Activated T-cell treated with anti-CD3 and anti-CD28 coated beads, Interleukin-2, amount 50 U/mL, for 4 hours (primary cell): ENCODE data around the gene PATL2. TPM values are rescaled to one million over a fixed set of nuclear protein-coding genes. Genes with fewer than 3 reads are reported as not detected.
"Not testable (repeated sequence)": the region's sequence is repeated elsewhere in the genome, so short reads cannot be mapped to it uniquely, and the experiment has no call there.

ENCODE experiments used
- ATAC-seq, 2 donors: fragments of 200-7000 bp; cut with Tn5 transposase; one replicate each; pipeline ENCODE4 v1.10.0; 2021
- DNase-seq: peaks from one replicate; pipeline ENCODE4 v3.0.0-alpha.2; 2020
- H3K27me3 Mint-ChIP-seq: one replicate; pipeline ENCODE4 v1.8.0; 2021; ENCODE audit warnings: low read depth, mixed read lengths
- H3K36me3 Mint-ChIP-seq: one replicate; pipeline ENCODE4 v1.8.0; 2022; ENCODE audit warnings: mixed read lengths; ENCODE audit not compliant: insufficient read depth
- H3K4me1 Mint-ChIP-seq: one replicate; pipeline ENCODE4 v1.8.0; 2021; ENCODE audit warnings: low read depth, mixed read lengths
- H3K4me3 Mint-ChIP-seq: one replicate; pipeline ENCODE4 v1.8.0; 2021; ENCODE audit warnings: mild to moderate bottlenecking, moderate library complexity, mixed read lengths
- H3K9me3 Mint-ChIP-seq: one replicate; pipeline ENCODE4 v1.8.0; 2021; ENCODE audit warnings: mixed read lengths
- total RNA-seq, 3 donors: library from RNA; stranded (reverse); gene quantifications; one replicate each; pipeline ENCODE4 v1.2.1, GENCODE V29; 2021

The PATL2 gene
- total RNA-seq, 3 donors from 2014 or later = 3.6 to 5.2 (median 3.9) TPM

GRCh38 chr15:44659056-44659455 lies 52.1 kb downstream of the PATL2 start:
- ATAC-seq = no peak
- DNase-seq = no peak
- Mint-ChIP-seq H3K9me3 (no peaks in the 10 kb centered on the region), H3K27me3 (no peaks in the 10 kb centered on the region), H3K4me1 (peaks cover 34% of the 10 kb centered on the region), H3K4me3 (no peak overlapping the region), H3K36me3 (peaks cover 29% of the 10 kb centered on the region)

GRCh38 chr15:44657378-44657777 lies 53.7 kb downstream of the PATL2 start:
- Mint-ChIP-seq H3K4me3 (no peak overlapping the region), H3K36me3 (peaks cover 33% of the 10 kb centered on the region), H3K4me1 (peaks cover 34% of the 10 kb centered on the region), H3K9me3 (no peaks in the 10 kb centered on the region), H3K27me3 (no peaks in the 10 kb centered on the region)
- ATAC-seq = no peak
- DNase-seq = no peak

- peaks cover 37% of the 10 kb centered on the region for H3K36me3 Mint-ChIP-seq
- ATAC-seq (no peak), DNase-seq (no peak)
- no peaks in the 10 kb centered on the region for H3K27me3 Mint-ChIP-seq
- H3K4me3 Mint-ChIP-seq = no peak overlapping the region
- H3K4me1 Mint-ChIP-seq = peaks cover 34% of the 10 kb centered on the region
- H3K9me3 Mint-ChIP-seq = no peaks in the 10 kb centered on the region
Measured at GRCh38 chr15:44656913-44657312, 54.2 kb downstream of the PATL2 start.

- no peaks in the 10 kb centered on the region for H3K9me3 Mint-ChIP-seq
- no peaks in the 10 kb centered on the region for H3K27me3 Mint-ChIP-seq
- peaks cover 41% of the 10 kb centered on the region for H3K36me3 Mint-ChIP-seq
- no peak overlapping the region for H3K4me3 Mint-ChIP-seq
- DNase-seq = no peak
- no peak for ATAC-seq
- H3K4me1 Mint-ChIP-seq = peaks cover 35% of the 10 kb centered on the region
Measured at GRCh38 chr15:44656298-44656697, 54.8 kb downstream of the PATL2 start.

- Mint-ChIP-seq H3K27me3 (no peaks in the 10 kb centered on the region), H3K9me3 (no peaks in the 10 kb centered on the region), H3K4me3 (no peak overlapping the region), H3K4me1 (peaks cover 28% of the 10 kb centered on the region), H3K36me3 (peaks cover 39% of the 10 kb centered on the region)
- DNase-seq = no peak
- no peak for ATAC-seq
Measured at GRCh38 chr15:44654858-44655257, 56.3 kb downstream of the PATL2 start.

GRCh38 chr15:44647637-44648036 lies 63.5 kb downstream of the PATL2 start:
- H3K27me3 Mint-ChIP-seq = no peaks in the 10 kb centered on the region
- DNase-seq = no peak
- H3K36me3 Mint-ChIP-seq = peaks cover 48% of the 10 kb centered on the region
- H3K4me3 Mint-ChIP-seq = no peak overlapping the region
- no peak for ATAC-seq
- peaks cover 31% of the 10 kb centered on the region for H3K4me1 Mint-ChIP-seq
- peaks cover 9% of the 10 kb centered on the region for H3K9me3 Mint-ChIP-seq

- Mint-ChIP-seq H3K4me1 (peaks cover 32% of the 10 kb centered on the region), H3K9me3 (peaks cover 9% of the 10 kb centered on the region), H3K27me3 (no peaks in the 10 kb centered on the region), H3K4me3 (no peak overlapping the region), H3K36me3 (peaks cover 45% of the 10 kb centered on the region)
- DNase-seq = no peak
- ATAC-seq = no peak
Measured at GRCh38 chr15:44647036-44647435, 64.1 kb downstream of the PATL2 start.

GRCh38 chr15:44646460-44646859 lies 64.7 kb downstream of the PATL2 start:
- Mint-ChIP-seq H3K4me1 (peaks cover 31% of the 10 kb centered on the region), H3K27me3 (no peaks in the 10 kb centered on the region), H3K36me3 (peaks cover 43% of the 10 kb centered on the region), H3K4me3 (no peak overlapping the region), H3K9me3 (peaks cover 9% of the 10 kb centered on the region)
- no peak for DNase-seq
- no peak for ATAC-seq

GRCh38 chr15:44641651-44642050 lies 69.5 kb downstream of the PATL2 start:
- ATAC-seq = no peak
- peaks cover 9% of the 10 kb centered on the region for H3K9me3 Mint-ChIP-seq
- H3K36me3 Mint-ChIP-seq = peaks cover 34% of the 10 kb centered on the region
- H3K27me3 Mint-ChIP-seq = no peaks in the 10 kb centered on the region
- H3K4me1 Mint-ChIP-seq = peaks cover 21% of the 10 kb centered on the region
- no peak overlapping the region for H3K4me3 Mint-ChIP-seq
- DNase-seq = no peak

GRCh38 chr15:44636976-44637375 lies 74.1 kb downstream of the PATL2 start:
- Mint-ChIP-seq H3K27me3 (no peaks in the 10 kb centered on the region), H3K4me3 (no peak overlapping the region), H3K36me3 (peaks cover 23% of the 10 kb centered on the region), H3K4me1 (peaks cover 17% of the 10 kb centered on the region), H3K9me3 (no peaks in the 10 kb centered on the region)
- ATAC-seq (no peak), DNase-seq (no peak)

- Mint-ChIP-seq H3K9me3 (no peaks in the 10 kb centered on the region), H3K4me1 (peaks cover 17% of the 10 kb centered on the region), H3K27me3 (no peaks in the 10 kb centered on the region), H3K36me3 (peaks cover 31% of the 10 kb centered on the region), H3K4me3 (peak overlapping the region; percentile 75)
- ATAC-seq (peak; percentile 58 to 61), DNase-seq (no peak)
Measured at GRCh38 chr15:44633603-44634002, 77.5 kb downstream of the PATL2 start.

GRCh38 chr15:44625286-44625685 lies 85.8 kb downstream of the PATL2 start:
- DNase-seq, H3K27me3 Mint-ChIP-seq, H3K9me3 Mint-ChIP-seq, ATAC-seq, H3K4me1 Mint-ChIP-seq, H3K4me3 Mint-ChIP-seq: not testable (repeated sequence)
- peaks cover 41% of the 10 kb centered on the region for H3K36me3 Mint-ChIP-seq

GRCh38 chr15:44623178-44623577 lies 87.9 kb downstream of the PATL2 start:
- no peak overlapping the region for H3K4me3 Mint-ChIP-seq
- H3K36me3 Mint-ChIP-seq = peaks cover 37% of the 10 kb centered on the region
- no peaks in the 10 kb centered on the region for H3K9me3 Mint-ChIP-seq
- ATAC-seq = no peak
- DNase-seq = no peak
- no peaks in the 10 kb centered on the region for H3K27me3 Mint-ChIP-seq
- peaks cover 4% of the 10 kb centered on the region for H3K4me1 Mint-ChIP-seq

GRCh38 chr15:44620081-44620480 lies 91.0 kb downstream of the PATL2 start:
- H3K27me3 Mint-ChIP-seq = no peaks in the 10 kb centered on the region
- H3K36me3 Mint-ChIP-seq = peaks cover 37% of the 10 kb centered on the region
- H3K4me3 Mint-ChIP-seq = no peak overlapping the region
- H3K9me3 Mint-ChIP-seq = no peaks in the 10 kb centered on the region
- peaks cover 2% of the 10 kb centered on the region for H3K4me1 Mint-ChIP-seq
- ATAC-seq = no peak
- no peak for DNase-seq

- Mint-ChIP-seq H3K9me3 (no peaks in the 10 kb centered on the region), H3K4me3 (no peak overlapping the region), H3K36me3 (peaks cover 40% of the 10 kb centered on the region), H3K27me3 (no peaks in the 10 kb centered on the region), H3K4me1 (no peaks in the 10 kb centered on the region)
- DNase-seq (no peak), ATAC-seq (no peak)
Measured at GRCh38 chr15:44616974-44617373, 94.1 kb downstream of the PATL2 start.
